ENCODE results near the gene CEBPZ.

DNA sequence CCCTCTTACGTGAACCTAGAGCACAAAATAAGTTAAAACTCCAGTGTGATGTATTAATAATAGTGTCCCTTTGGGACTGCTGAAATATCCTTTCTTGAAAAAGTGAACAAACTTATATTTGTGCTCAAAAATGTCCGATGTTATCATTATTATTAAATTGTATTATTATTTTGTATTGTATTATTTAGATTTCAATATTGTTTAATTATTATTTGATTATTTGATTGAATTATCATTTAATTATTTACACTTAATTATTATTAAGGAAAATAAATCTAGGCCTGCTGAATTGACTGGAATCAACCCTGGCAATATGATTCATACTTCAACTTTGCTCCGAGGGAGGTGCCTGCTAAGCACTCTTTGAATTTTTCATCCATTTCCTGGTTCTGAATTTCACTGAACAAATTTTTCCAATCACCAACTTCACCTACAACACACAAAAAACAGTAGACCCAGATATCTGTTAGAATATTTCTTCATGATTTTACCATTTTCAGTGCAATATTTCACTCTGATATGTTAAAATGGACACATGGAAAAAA, 63.7 kb downstream of the CEBPZ start:
- no peak for TF ChIP-seq EZH2 (IDR thresholded peaks at IDR 0.05; ENCODE audit: borderline replicate concordance, low read depth, low read length, severe bottlenecking)
- TF ChIP-seq, protein P1, sequence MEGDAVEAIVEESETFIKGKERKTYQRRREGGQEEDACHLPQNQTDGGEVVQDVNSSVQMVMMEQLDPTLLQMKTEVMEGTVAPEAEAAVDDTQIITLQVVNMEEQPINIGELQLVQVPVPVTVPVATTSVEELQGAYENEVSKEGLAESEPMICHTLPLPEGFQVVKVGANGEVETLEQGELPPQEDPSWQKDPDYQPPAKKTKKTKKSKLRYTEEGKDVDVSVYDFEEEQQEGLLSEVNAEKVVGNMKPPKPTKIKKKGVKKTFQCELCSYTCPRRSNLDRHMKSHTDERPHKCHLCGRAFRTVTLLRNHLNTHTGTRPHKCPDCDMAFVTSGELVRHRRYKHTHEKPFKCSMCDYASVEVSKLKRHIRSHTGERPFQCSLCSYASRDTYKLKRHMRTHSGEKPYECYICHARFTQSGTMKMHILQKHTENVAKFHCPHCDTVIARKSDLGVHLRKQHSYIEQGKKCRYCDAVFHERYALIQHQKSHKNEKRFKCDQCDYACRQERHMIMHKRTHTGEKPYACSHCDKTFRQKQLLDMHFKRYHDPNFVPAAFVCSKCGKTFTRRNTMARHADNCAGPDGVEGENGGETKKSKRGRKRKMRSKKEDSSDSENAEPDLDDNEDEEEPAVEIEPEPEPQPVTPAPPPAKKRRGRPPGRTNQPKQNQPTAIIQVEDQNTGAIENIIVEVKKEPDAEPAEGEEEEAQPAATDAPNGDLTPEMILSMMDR (IDR thresholded peaks at IDR 0.05; ENCODE audit: extremely low read depth in 1 of 2, insufficient read depth in 1 of 2, low read depth in 1 of 2, low read length in 2 of 2): no peak
- TF ChIP-seq MAX (IDR thresholded peaks at IDR 0.05; ENCODE audit: insufficient read depth, insufficient read length): no peak
- TF ChIP-seq POLR2A (IDR thresholded peaks at IDR 0.05; ENCODE audit: low read depth, low read length): no peak
- no peak for TF ChIP-seq MYC (IDR thresholded peaks at IDR 0.05; ENCODE audit: low read depth, low read length)
- no peak for TF ChIP-seq POLR2AphosphoS5 (IDR thresholded peaks at IDR 0.05; ENCODE audit: insufficient read depth, low read depth, low read length)
- no peak for TF ChIP-seq FOS (IDR thresholded peaks at IDR 0.05; ENCODE audit: borderline replicate concordance, insufficient read depth, low read length)
